ENCODE data around the gene CAND1. TPM values are rescaled to one million over a fixed set of nuclear protein-coding genes. Genes with fewer than 3 reads are reported as not detected.
"Not testable (repeated sequence)": the region's sequence is repeated elsewhere in the genome, so short reads cannot be mapped to it uniquely, and the experiment has no call there.

CAND1 gene
- total RNA-seq, 2 donors from 2014 or later = 106 to 111 TPM

DNA sequence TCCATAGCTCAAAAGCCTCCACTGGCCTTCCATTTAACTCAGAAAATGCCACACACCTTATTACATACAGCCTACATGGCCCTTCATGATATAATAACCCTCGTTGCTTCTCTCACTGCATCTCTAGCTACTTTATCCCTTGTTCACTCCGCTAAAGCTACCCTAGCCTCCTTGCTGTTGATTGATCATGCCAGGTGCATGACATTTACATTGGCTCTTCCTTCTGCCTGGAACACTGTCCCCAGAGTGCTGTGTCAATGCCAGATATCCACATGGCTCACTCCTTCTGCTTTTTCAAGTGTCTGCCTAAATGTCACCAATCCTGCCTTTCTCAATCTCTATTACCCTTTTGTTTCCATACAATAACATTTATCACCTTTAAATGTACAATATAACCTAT, 58.3 kb downstream of the CAND1 start:
- intact Hi-C loops (cut with DNase I, micrococcal nuclease) = no loop called here
- no peak for DNase-seq
- ATAC-seq = no peak

DNA sequence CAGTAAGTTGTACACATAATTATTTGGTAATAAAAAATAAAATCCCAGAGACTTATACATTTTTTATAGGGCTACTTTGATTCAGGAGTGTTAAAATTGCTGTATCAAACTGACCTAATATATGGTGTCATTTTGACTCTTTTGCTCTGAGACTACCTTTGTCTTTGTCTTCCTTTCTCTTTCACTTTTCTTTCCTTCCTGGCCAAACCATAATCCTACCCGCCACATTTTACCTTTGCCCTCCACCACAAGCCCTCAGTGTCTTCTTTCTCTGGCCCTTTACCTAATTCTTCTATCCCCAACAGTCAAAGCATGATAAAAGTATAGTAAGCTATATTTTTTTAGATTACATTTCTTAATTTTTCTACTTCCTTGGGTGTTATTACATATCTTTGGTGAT, 62.0 kb downstream of the CAND1 start:
- intact Hi-C loops (cut with DNase I, micrococcal nuclease) = no loop called here
- no peak for ATAC-seq
- DNase-seq = no peak

DNA sequence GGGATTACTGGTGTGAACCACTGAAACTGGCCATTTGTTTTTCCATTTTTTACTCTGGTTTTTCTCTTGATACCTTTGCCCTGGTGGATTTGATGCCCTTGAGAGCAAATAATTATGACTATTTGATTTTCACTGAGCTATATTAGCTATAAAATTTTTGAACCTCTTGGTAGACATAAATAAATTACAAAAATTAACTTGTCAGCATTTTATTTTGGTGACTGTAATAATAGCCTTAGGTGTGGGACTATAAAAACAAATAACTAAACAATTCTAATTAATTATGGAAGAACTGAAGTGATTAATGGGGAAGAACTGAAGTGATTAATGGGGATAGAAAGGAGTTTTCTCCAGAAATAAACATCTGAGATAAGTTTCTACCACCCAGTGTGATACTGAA, 62.7 kb downstream of the CAND1 start:
- DNase-seq (no peak), ATAC-seq (no peak)
- intact Hi-C loops (cut with DNase I, micrococcal nuclease) = no loop called here

DNA sequence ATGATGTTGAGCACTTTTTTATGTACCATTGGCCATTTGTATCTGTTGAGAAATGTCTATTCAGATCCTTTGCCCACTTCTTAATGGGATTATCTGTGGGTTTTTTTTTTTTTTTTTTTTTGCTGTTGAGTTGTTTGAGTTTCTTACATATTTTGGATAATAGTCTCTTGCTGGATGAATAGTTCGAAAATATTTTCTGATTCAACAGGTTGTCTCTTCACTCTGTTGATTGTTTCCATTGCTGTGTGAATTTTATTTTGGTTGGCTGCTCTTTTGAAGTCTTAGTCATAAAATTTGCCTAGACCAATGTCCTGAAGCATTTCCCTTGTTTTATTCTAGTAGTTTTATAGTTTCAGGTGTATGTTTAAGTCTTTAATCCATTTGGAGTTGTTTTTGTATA, 64.5 kb downstream of the CAND1 start:
- ATAC-seq (no peak), DNase-seq (no peak)
- intact Hi-C loops (cut with DNase I, micrococcal nuclease) = no loop called here

- intact Hi-C loops (cut with DNase I, micrococcal nuclease) = no loop called here
- ATAC-seq = no peak
- DNase-seq = no peak
Observed at GRCh38 chr12:67338426-67338825, 69.3 kb downstream of the CAND1 start.

- ATAC-seq (no peak), DNase-seq (no peak)
- intact Hi-C loops (cut with DNase I, micrococcal nuclease) = no loop called here
Observed at GRCh38 chr12:67339530-67339929, 70.4 kb downstream of the CAND1 start.

- ATAC-seq; intact Hi-C loops (cut with DNase I, micrococcal nuclease); DNase-seq: not testable (repeated sequence)
Observed at GRCh38 chr12:67341086-67341485, 71.9 kb downstream of the CAND1 start.

- ATAC-seq (no peak), DNase-seq (no peak)
- intact Hi-C loops (cut with DNase I, micrococcal nuclease) = no loop called here
Observed at GRCh38 chr12:67344979-67345710, 76.0 kb downstream of the CAND1 start.

GRCh38 chr12:67348683-67349082, 79.5 kb downstream of the CAND1 start:
- no peak for DNase-seq
- ATAC-seq = no peak
- intact Hi-C loops (cut with DNase I, micrococcal nuclease) = no loop called here

- DNase-seq (no peak), ATAC-seq (no peak)
- intact Hi-C loops (cut with DNase I, micrococcal nuclease) = loop anchor here in 1 of 2 donors (10.0 kb wide), 1 partner anchor 592 kb away; no protein-coding TSS in a partner anchor
Observed at GRCh38 chr12:67352682-67353081, 83.5 kb downstream of the CAND1 start.

- no peak for ATAC-seq
- intact Hi-C loops (cut with DNase I, micrococcal nuclease) = loop anchor here in 1 of 2 donors (10.0 kb wide), 1 partner anchor 590 kb away; no protein-coding TSS in a partner anchor
- DNase-seq = no peak
Observed at GRCh38 chr12:67354322-67354721, 85.2 kb downstream of the CAND1 start.

DNA sequence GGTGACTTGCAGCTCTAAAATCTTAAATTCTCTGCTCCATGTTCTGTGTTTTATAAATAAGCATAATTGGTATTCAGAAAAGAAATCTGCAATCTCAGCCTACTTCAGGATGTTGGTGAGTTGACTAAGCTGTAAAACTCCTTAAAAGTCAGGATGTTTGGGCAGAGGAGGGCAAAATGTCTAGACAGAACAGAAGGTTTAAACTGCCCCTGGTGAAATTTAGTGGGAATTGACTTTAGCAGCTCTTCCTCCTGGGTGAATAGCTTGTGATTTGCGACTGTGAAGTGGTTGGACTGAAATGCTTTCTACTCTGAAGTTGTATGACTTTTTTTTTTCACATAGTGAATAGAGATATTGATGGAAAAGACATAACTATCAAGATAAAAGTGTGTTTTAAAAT, 85.8 kb downstream of the CAND1 start:
- ATAC-seq = no peak

GRCh38 chr12:67355428-67356379, 86.5 kb downstream of the CAND1 start:
- DNase-seq (no peak), ATAC-seq (peak; percentile 77)
- intact Hi-C loops (cut with DNase I, micrococcal nuclease) = loop anchor here (5.0 to 10.0 kb wide), 2 partner anchors 587 to 589 kb away; no protein-coding TSS in a partner anchor

More for the DNA sequence above, 85.8 kb downstream of the CAND1 start:
- intact Hi-C loops (cut with DNase I, micrococcal nuclease) = loop anchor here (5.0 to 10.0 kb wide), 2 partner anchors 587 to 590 kb away; no protein-coding TSS in a partner anchor
- no peak for DNase-seq

GRCh38 chr12:67356380-67356774, 87.2 kb downstream of the CAND1 start:
- intact Hi-C loops (cut with DNase I, micrococcal nuclease) = loop anchor here (5.0 to 10.0 kb wide), 2 partner anchors 586 to 588 kb away; no protein-coding TSS in a partner anchor
- DNase-seq (no peak), ATAC-seq (no peak)

DNA sequence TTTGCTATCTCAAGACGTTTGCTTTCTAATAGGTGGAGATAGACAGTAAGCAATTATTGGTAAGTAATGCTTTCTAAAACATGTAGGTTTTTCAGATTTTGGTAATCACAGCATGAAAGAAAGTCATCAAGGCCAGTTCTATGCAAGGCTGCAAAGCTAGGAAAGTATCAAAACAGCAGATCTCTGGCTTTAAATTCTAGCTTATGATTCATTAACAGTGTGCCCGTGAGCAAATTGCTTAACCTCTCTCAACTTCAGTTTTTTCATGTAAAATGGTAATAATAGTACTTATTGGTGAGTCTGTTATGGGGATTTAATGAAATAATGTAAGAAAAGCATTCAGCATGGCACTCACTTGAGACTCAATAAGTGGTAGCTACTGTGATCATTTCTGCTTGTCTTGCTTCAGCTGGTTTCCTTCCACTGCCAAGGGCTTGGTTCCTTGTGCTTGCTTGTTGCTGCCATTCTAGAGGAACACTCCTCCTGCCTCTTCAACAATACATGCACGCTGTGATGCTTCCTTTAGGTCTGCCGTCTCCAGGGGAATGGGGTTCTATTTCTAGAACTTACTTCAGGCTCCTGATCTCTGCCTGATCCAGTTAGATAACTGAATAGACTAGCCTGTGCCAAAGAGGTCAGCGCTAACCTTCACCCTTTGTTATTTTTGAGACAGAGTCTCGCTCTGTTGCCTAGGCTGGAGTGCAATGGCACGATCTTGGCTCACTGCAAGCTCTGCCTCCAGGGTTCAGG, 88.4 kb downstream of the CAND1 start:
- ATAC-seq = no peak

DNA sequence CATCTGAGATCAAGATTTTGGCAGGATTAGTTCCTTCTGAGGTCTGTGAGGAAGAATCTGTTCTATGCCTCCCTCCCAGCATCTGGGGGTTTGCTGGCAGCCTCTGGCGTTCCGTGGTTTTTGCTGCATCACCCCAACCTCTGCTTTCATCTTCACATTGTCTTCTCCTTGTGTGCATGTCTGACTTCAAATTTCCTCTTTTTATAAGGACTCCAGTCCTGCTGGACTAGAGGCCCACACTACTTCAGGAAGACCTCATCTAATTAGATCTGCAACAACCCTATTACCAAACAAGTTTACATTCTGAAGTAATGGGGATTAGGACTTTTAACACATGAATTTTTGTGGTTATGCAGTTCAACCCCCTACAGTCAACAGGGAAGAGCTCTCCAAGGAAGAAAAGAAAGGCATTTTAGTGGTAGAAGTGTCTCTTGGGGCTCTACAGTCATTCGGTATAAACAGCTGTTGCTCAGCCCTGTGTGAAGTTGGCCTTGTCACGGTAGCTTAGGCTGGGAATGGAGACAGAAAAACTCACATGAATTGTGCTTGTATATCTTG, 89.7 kb downstream of the CAND1 start:
- DNase-seq = no peak
- intact Hi-C loops (cut with DNase I, micrococcal nuclease) = loop anchor here (5.0 to 10.0 kb wide), 2 partner anchors 583 to 586 kb away; no protein-coding TSS in a partner anchor
- ATAC-seq = no peak

More for the DNA sequence above, 88.4 kb downstream of the CAND1 start:
- DNase-seq = no peak
- intact Hi-C loops (cut with DNase I, micrococcal nuclease) = loop anchor here (5.0 to 10.0 kb wide), 2 partner anchors 585 to 587 kb away; no protein-coding TSS in a partner anchor

DNA sequence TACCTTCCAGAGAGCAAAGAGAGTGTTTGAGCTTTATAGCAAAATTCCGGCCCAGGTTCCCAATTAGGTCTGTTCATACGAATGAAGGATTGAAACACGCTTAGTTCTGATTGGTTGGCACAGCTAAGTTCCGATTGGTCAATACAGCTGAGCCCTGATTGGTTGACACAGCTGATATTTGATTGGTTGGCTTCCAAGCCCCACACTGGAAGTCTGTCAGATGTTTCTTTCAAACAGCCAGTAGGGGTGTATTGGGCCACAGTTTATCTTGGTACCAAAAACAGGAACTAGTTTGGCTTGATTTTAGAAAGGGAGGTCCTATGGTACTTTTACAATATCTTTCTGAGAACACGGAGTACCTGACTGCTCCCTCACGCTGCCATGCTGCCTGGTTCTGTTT, 93.4 kb downstream of the CAND1 start:
- no peak for ATAC-seq
- intact Hi-C loops (cut with DNase I, micrococcal nuclease) = no loop called here
- DNase-seq = no peak

GRCh38 chr12:67364228-67364627, 95.1 kb downstream of the CAND1 start:
- DNase-seq (no peak), ATAC-seq (no peak)
- intact Hi-C loops (cut with DNase I, micrococcal nuclease) = no loop called here

Data from left colon (tissue), 2 donors.